Dedifferentiated amniotic fluid mesenchymal stem cell (primary cell): ENCODE results near the gene BAG5.

Experiments used
- DNase-seq: peaks from one replicate; pipeline ENCODE4 v3.0.0-alpha.2; 2016; ENCODE audit errors: extremely low spot score

Gene BAG5

GRCh38 chr14:103509864-103510723 lies 52.4 kb downstream of the BAG5 start:
- DNase-seq: no peak

GRCh38 chr14:103508521-103509329 lies 53.7 kb downstream of the BAG5 start:
- no peak for DNase-seq

GRCh38 chr14:103507751-103508150 lies 54.7 kb downstream of the BAG5 start:
- no peak for DNase-seq
